GM12878 (cell line): ENCODE results near the gene KIAA0408. TPM values are rescaled to one million over a fixed set of nuclear protein-coding genes. Genes with fewer than 3 reads are reported as not detected.

ENCODE experiments used
- ATAC-seq: fragments of 200-7000 bp; cut with Tn5 transposase; 3 replicates; pipeline ENCODE4 v1.9.1; 2020; ENCODE audit warnings: mild to moderate bottlenecking, moderate library complexity
- BruUV-seq: library from RNA; stranded (reverse); fragments of 400-500 nt; replicated peaks from 2 replicates; lab custom pipeline; 2021; lab: Mats Ljungman, UMichigan
- CTCF ChIA-PET: fragments of 300-600 bp; sonication (Branson Sonifier 250); formaldehyde crosslinking; extraction: SDS; loops from one replicate; lab custom pipeline; 2021; ENCODE audit warnings: inconsistent platforms; lab: Yijun Ruan, JAX
- POLR2A ChIA-PET: fragments of 350-600 bp; formaldehyde crosslinking; extraction: SDS; loops from one replicate; lab custom pipeline; 2021; ENCODE audit warnings: inconsistent platforms; lab: Charles Lee
- RAD21 ChIA-PET: fragments of 300-600 bp; sonication (Branson Sonifier 250); formaldehyde crosslinking; loops from one replicate; lab custom pipeline; 2023; ENCODE audit warnings: antibody characterized with exemption; ENCODE audit not compliant: unreplicated experiment; lab: Charles Lee
- SMC1A ChIA-PET: fragments of 300-600 bp; sonication (Branson Sonifier 250); formaldehyde crosslinking; loops from one replicate; lab custom pipeline; 2023; ENCODE audit not compliant: unreplicated experiment, uncharacterized antibody; lab: Charles Lee
- DNase-seq: peaks from one replicate; pipeline ENCODE4 v3.0.0-alpha.2; 2011; ENCODE audit warnings: low read depth, low spot score
- FAIRE-seq: peaks from 3 replicates; lab custom pipeline; 2011; peaks lifted over from hg19 to GRCh38; lab: Jason Lieb, UNC
- H2AFZ ChIP-seq: 2 replicates; pipeline ENCODE4 v1.6.0; 2011; ENCODE audit warnings: low read depth, low read length, control low read depth; ENCODE audit not compliant: control insufficient read depth
- H3K27ac ChIP-seq: 2 replicates; pipeline ENCODE4 v1.5.1; 2011; ENCODE audit warnings: control low read depth; ENCODE audit not compliant: control insufficient read depth, insufficient read depth
- H3K27me3 ChIP-seq, 2 experiments: replicated peaks in 1 of 2; 2 replicates each; pipeline versions ENCODE4 v1.6.0 to v1.6.1; 2011; ENCODE audit warnings: low read length in 1 of 2; ENCODE audit not compliant: control insufficient read depth in 2 of 2, insufficient read depth in 2 of 2
- H3K36me3 ChIP-seq, 2 experiments: 2 replicates each; pipeline ENCODE4 v1.5.1; 2011; ENCODE audit warnings: low read length in 1 of 2; ENCODE audit not compliant: control insufficient read depth in 2 of 2, insufficient read depth in 2 of 2
- H3K4me1 ChIP-seq: 2 replicates; pipeline ENCODE4 v1.6.1; 2011; ENCODE audit warnings: mild to moderate bottlenecking, low read length, moderate library complexity, mixed read lengths; ENCODE audit not compliant: control insufficient read depth, insufficient read depth
- H3K4me2 ChIP-seq: 2 replicates; pipeline ENCODE4 v1.6.0; 2011; ENCODE audit warnings: control low read depth; ENCODE audit not compliant: control insufficient read depth, insufficient read depth
- H3K4me3 ChIP-seq: fragments of 200-600 bp; sonication (generic); 2 replicates; pipeline ENCODE4 v1.5.1; 2016
- H3K79me2 ChIP-seq: 2 replicates; pipeline ENCODE4 v1.6.0; 2011; ENCODE audit warnings: low read length; ENCODE audit not compliant: control insufficient read depth, insufficient read depth
- H3K9ac ChIP-seq: 2 replicates; pipeline ENCODE4 v1.8.0; 2011; ENCODE audit warnings: low read length, control low read depth, mixed read lengths; ENCODE audit not compliant: control insufficient read depth, insufficient read depth
- H3K9me3 ChIP-seq: replicated peaks from 3 replicates; pipeline ENCODE4 v1.5.1; 2011; ENCODE audit warnings: mild to moderate bottlenecking, low read length; ENCODE audit not compliant: control insufficient read depth, insufficient read depth
- H4K20me1 ChIP-seq: 2 replicates; pipeline ENCODE4 v1.6.0; 2011; ENCODE audit not compliant: control insufficient read depth, insufficient read depth
- BACH1 ChIP-seq: fragments of 450-650 bp; IDR thresholded peaks from 2 replicates; pipeline ENCODE4 v1.6.1; 2017; ENCODE audit warnings: mild to moderate bottlenecking, borderline replicate concordance
- CTCF ChIP-seq, 3 experiments: IDR thresholded peaks in 2 of 3; conservative IDR thresholded peaks in 1 of 3; 2 replicates each; pipeline ENCODE4 v1.5.1; 2011; ENCODE audit warnings: low read depth in 3 of 3, low read length in 3 of 3, mild to moderate bottlenecking in 3 of 3, control low read depth in 2 of 3, moderate library complexity in 2 of 3, inconsistent platforms in 1 of 3, mixed read lengths in 1 of 3; ENCODE audit not compliant: control insufficient read depth in 2 of 3, insufficient read depth in 1 of 3; ENCODE audit errors: extremely low read depth in 1 of 3
- E2F4 ChIP-seq: IDR thresholded peaks from 2 replicates; pipeline ENCODE4 v1.6.1; 2012; ENCODE audit warnings: low read depth, low read length, improper control_type of control experiment
- FOXK2 ChIP-seq: fragments of 450-650 bp; IDR thresholded peaks from 2 replicates; pipeline ENCODE4 v1.6.1; 2017; ENCODE audit warnings: mild to moderate bottlenecking, moderate library complexity
- JUND ChIP-seq: IDR thresholded peaks from 2 replicates; pipeline ENCODE4 v1.6.1; 2012; ENCODE audit warnings: low read depth, mild to moderate bottlenecking, low read length, improper control_type of control experiment, moderate library complexity
- NFYA ChIP-seq: IDR thresholded peaks from 2 replicates; pipeline ENCODE4 v1.6.1; 2011; ENCODE audit warnings: low read depth, mild to moderate bottlenecking, low read length, improper control_type of control experiment, borderline replicate concordance
- NKRF ChIP-seq: fragments of 450-650 bp; conservative IDR thresholded peaks from 2 replicates; pipeline ENCODE4 v1.6.1; 2017; ENCODE audit warnings: mild to moderate bottlenecking, moderate library complexity
- PAX8 ChIP-seq: fragments of 450-650 bp; IDR thresholded peaks from 2 replicates; pipeline ENCODE4 v1.6.1; 2017; ENCODE audit warnings: mild to moderate bottlenecking, moderate library complexity
- POLR2A ChIP-seq: IDR thresholded peaks from 2 replicates; pipeline ENCODE4 v1.6.1; 2011; ENCODE audit warnings: low read depth, mild to moderate bottlenecking, low read length
- SMC3 ChIP-seq: IDR thresholded peaks from 2 replicates; pipeline ENCODE4 v1.6.1; 2011; ENCODE audit warnings: low read length, improper control_type of control experiment, borderline replicate concordance
- SP1 ChIP-seq: IDR thresholded peaks from one replicate; pipeline ENCODE4 v1.6.1; 2011; ENCODE audit warnings: low read depth, low read length
- USF1 ChIP-seq: IDR thresholded peaks from 2 replicates; pipeline ENCODE4 v1.6.1; 2011; ENCODE audit warnings: borderline replicate concordance, low read depth, mild to moderate bottlenecking, moderate library complexity, mixed read lengths, low read length; ENCODE audit not compliant: insufficient read depth; ENCODE audit errors: extremely low read length
- ZBTB11 ChIP-seq: fragments of 450-650 bp; formaldehyde crosslinking; IDR thresholded peaks from 2 replicates; pipeline ENCODE4 v1.5.0; 2022; ENCODE audit warnings: mild to moderate bottlenecking, missing genetic modification characterization
- ZNF207 ChIP-seq: fragments of 450-650 bp; IDR thresholded peaks from 2 replicates; pipeline ENCODE4 v1.6.1; 2014; ENCODE audit warnings: antibody characterized with exemption, mild to moderate bottlenecking, borderline replicate concordance
- WGBS: methylation state at CpG from one replicate; pipeline ENCODE4 v1.1.6; 2016; ENCODE audit warnings: low lambda C conversion rate; ENCODE audit not compliant: insufficient replicate concordance, insufficient coverage; ENCODE audit errors: missing lambda C conversion rate; 5-methylcytosine and 5-hydroxymethylcytosine counted together
- in situ Hi-C: fragments of 300-500 bp; cut with MboI; formaldehyde crosslinking; loops from 9 replicates; pipeline ENCODE4 v1.14.3; 2018; ENCODE audit warnings: mixed read lengths
- intact Hi-C: fragments of 100-400 bp; cut with micrococcal nuclease; formaldehyde crosslinking; loops from one replicate; pipeline ENCODE4 v1.14.2; 2022; ENCODE audit not compliant: unreplicated experiment
- polyA plus RNA-seq, 11 experiments: library from polyadenylated mRNA; depleted of rRNA in 4 of 11; unstranded in 6 of 11; stranded (reverse) in 5 of 11; fragments of >200 nt; fragmentation: Nextera tagmentation in 4 of 11; fragmentation: Illumina TruSeq in 1 of 11; extraction: Ambion mirVana in 4 of 11; extraction: Trizol in 1 of 11; gene quantifications; 1 replicate in 1 of 11; 2 replicates in 10 of 11; pipeline versions ENCODE4 v1.2.1 to v1.2.3, GENCODE V29; 2011 to 2016; ENCODE audit warnings: inconsistent platforms in 2 of 11, missing spikeins in 2 of 11, low read depth in 1 of 11
- total RNA-seq, 4 experiments: library from RNA; depleted of rRNA in 3 of 4; stranded (reverse); fragments of >200 nt in 3 of 4; fragmentation: Illumina TruSeq in 1 of 4; extraction: Trizol in 1 of 4; gene quantifications; 2 replicates each; pipeline versions ENCODE4 v1.2.1 to v1.2.3, GENCODE V29; 2013 to 2021

KIAA0408 gene
- total and polyA plus RNA-seq, 10 of the 15 experiments (the other 5 are each of a cell fraction or from before 2014, with no cell fraction given) = 0.03 to 0.30 (median 0.06) TPM; not detected in 4

GRCh38 chr6:127462376-127462775 is 3.2 kb upstream of the KIAA0408 start:
- ATAC-seq (no peak), DNase-seq (no peak), FAIRE-seq (no peak)
- Histone ChIP-seq H3K4me2 (no peak overlapping the region), H3K9ac (no peak overlapping the region), H3K27ac (no peak overlapping the region), H3K27me3 (no peaks in the 10 kb centered on the region), H3K4me1 (no peaks in the 10 kb centered on the region), H2AFZ (no peak overlapping the region), H4K20me1 (no peaks in the 10 kb centered on the region), H3K36me3 (no peaks in the 10 kb centered on the region), H3K4me3 (no peak overlapping the region), H3K79me2 (no peaks in the 10 kb centered on the region), H3K9me3 (no peaks in the 10 kb centered on the region)
- intact Hi-C loops = loop anchor here (2.0 kb wide), 1 partner anchor 160 kb away; no protein-coding TSS in a partner anchor
- in situ Hi-C loops = loop anchor here (5.0 kb wide), 1 partner anchor 75 kb away; no protein-coding TSS in a partner anchor
- POLR2A ChIA-PET = no interaction called here
- BruUV-seq = no TSS peak
- RAD21 ChIA-PET = interaction anchor here (1.1 to 1.2 kb wide), 3 partner anchors 54 to 159 kb away, joined by 3 to 4 read pairs (median 3); no protein-coding TSS in a partner anchor
- WGBS = 48% methylated on average over 2 of the region's 2 CpGs
- CTCF ChIA-PET = interaction anchor here (0.6 to 6.0 kb wide), 11 partner anchors 9 to 275 kb away, joined by 3 to 83 read pairs (median 5); no protein-coding TSS in a partner anchor
- SMC1A ChIA-PET = interaction anchor here (0.9 to 2.2 kb wide), 2 partner anchors 43 to 76 kb away, joined by 3 to 18 read pairs; no protein-coding TSS in a partner anchor
- TF ChIP-seq ZNF207 (no peak), E2F4 (no peak), NFYA (no peak), ZBTB11 (CRISPR knock-in tag) (no peak), JUND (no peak), BACH1 (no peak), SMC3 (no peak), PAX8 (no peak), POLR2A (no peak), SP1 (no peak), NKRF (no peak), CTCF (IDR thresholded peaks at IDR 0.05 in 2 of 3, conservative IDR thresholded peaks at IDR 0.05 in 1 of 3; ENCODE audit: control insufficient read depth in 2 of 3, extremely low read depth in 1 of 3, insufficient read depth in 1 of 3, low read depth in 3 of 3, low read length in 3 of 3) (no peak), FOXK2 (no peak), USF1 (no peak)
